GM23248 (cell line): ENCODE data around the gene NTF3. TPM values are rescaled to one million over a fixed set of nuclear protein-coding genes. Genes with fewer than 3 reads are reported as not detected.

Experiments used
- DNase-seq: peaks from one replicate; pipeline ENCODE4 v3.0.0-alpha.2; 2015
- H2AFZ ChIP-seq: fragments of 200-600 bp; sonication (generic); 2 replicates; pipeline ENCODE4 v1.6.1; 2016; ENCODE audit warnings: antibody characterized with exemption
- H3F3A ChIP-seq: fragments of 200-600 bp; sonication (generic); 2 replicates; pipeline ENCODE4 v1.6.1; 2016; ENCODE audit warnings: mild to moderate bottlenecking, antibody characterized with exemption, mixed run types; ENCODE audit not compliant: insufficient read depth
- H3K27ac ChIP-seq: fragments of 200-600 bp; sonication (generic); 2 replicates; pipeline ENCODE4 v1.5.1; 2016; ENCODE audit warnings: mild to moderate bottlenecking
- H3K27me3 ChIP-seq: fragments of 200-600 bp; sonication (generic); replicated peaks from 2 replicates; pipeline ENCODE4 v1.6.1; 2016; ENCODE audit warnings: mild to moderate bottlenecking; ENCODE audit not compliant: insufficient read depth
- H3K36me3 ChIP-seq: fragments of 200-600 bp; sonication (generic); 2 replicates; pipeline ENCODE4 v1.6.1; 2016; ENCODE audit warnings: low read depth, mild to moderate bottlenecking
- H3K4me1 ChIP-seq: fragments of 200-600 bp; sonication (generic); 2 replicates; pipeline ENCODE4 v1.6.1; 2016; ENCODE audit warnings: mild to moderate bottlenecking; ENCODE audit not compliant: insufficient read depth
- H3K4me2 ChIP-seq: fragments of 200-600 bp; sonication (generic); one replicate; pipeline ENCODE4 v1.6.1; 2016; ENCODE audit warnings: mild to moderate bottlenecking; ENCODE audit not compliant: unreplicated experiment
- H3K4me3 ChIP-seq: fragments of 200-600 bp; sonication (generic); 2 replicates; pipeline ENCODE4 v1.5.1; 2016; ENCODE audit warnings: mild to moderate bottlenecking
- H3K79me2 ChIP-seq: fragments of 200-600 bp; sonication (generic); 2 replicates; pipeline ENCODE4 v1.6.1; 2016; ENCODE audit warnings: mild to moderate bottlenecking; ENCODE audit not compliant: insufficient read depth
- H3K9ac ChIP-seq: fragments of 200-600 bp; sonication (generic); 2 replicates; pipeline ENCODE4 v1.6.1; 2016; ENCODE audit warnings: mild to moderate bottlenecking
- H3K9me2 ChIP-seq: fragments of 200-600 bp; sonication (generic); 2 replicates; pipeline ENCODE4 v1.6.1; 2016; ENCODE audit warnings: mixed run types, mild to moderate bottlenecking, moderate library complexity; ENCODE audit not compliant: insufficient read depth
- H3K9me3 ChIP-seq: fragments of 200-600 bp; sonication (generic); one replicate; pipeline ENCODE4 v1.6.1; 2017; ENCODE audit warnings: low read depth
- H4K20me1 ChIP-seq: fragments of 200-600 bp; sonication (generic); 2 replicates; pipeline ENCODE4 v1.6.0; 2016; ENCODE audit not compliant: insufficient read depth
- EZH2 ChIP-seq: fragments of 200-600 bp; sonication (generic); IDR thresholded peaks from 2 replicates; pipeline ENCODE4 v1.6.1; 2018; ENCODE audit warnings: antibody characterized with exemption, mild to moderate bottlenecking; ENCODE audit not compliant: insufficient read depth, poor library complexity, severe bottlenecking
- EZH2phosphoT487 ChIP-seq: fragments of 200-600 bp; sonication (generic); IDR thresholded peaks from 2 replicates; pipeline ENCODE4 v1.6.1; 2018; ENCODE audit warnings: antibody characterized with exemption, moderate library complexity, mild to moderate bottlenecking, low read depth; ENCODE audit not compliant: insufficient read depth
- whole genome bisulfite sequencing, 2 experiments: methylation state at CpG; one replicate each; pipeline ENCODE4 v1.1.6; 2015 to 2017; ENCODE audit warnings: low lambda C conversion rate in 2 of 2, low coverage in 1 of 2; ENCODE audit errors: missing lambda C conversion rate in 2 of 2; 5-methylcytosine and 5-hydroxymethylcytosine counted together
- in situ Hi-C: fragments of 300-500 bp; cut with MboI; formaldehyde crosslinking; loops from 2 replicates; pipeline ENCODE4 v1.15.0; 2020
- polyA plus RNA-seq: library from polyadenylated mRNA; unstranded; fragments of >200 nt; fragmentation: Nextera tagmentation; extraction: Ambion mirVana; gene quantifications from 2 replicates; pipeline ENCODE4 v1.2.1, GENCODE V29; 2016
- total RNA-seq: library from RNA; depleted of rRNA; stranded (reverse); fragments of >200 nt; shearing (Covaris generic); gene quantifications from 2 replicates; pipeline ENCODE4 v1.2.3, GENCODE V29; 2014

The NTF3 gene
- total and polyA plus RNA-seq, 2 experiments from 2014 or later, result 4.8 to 6.0 TPM

DNA sequence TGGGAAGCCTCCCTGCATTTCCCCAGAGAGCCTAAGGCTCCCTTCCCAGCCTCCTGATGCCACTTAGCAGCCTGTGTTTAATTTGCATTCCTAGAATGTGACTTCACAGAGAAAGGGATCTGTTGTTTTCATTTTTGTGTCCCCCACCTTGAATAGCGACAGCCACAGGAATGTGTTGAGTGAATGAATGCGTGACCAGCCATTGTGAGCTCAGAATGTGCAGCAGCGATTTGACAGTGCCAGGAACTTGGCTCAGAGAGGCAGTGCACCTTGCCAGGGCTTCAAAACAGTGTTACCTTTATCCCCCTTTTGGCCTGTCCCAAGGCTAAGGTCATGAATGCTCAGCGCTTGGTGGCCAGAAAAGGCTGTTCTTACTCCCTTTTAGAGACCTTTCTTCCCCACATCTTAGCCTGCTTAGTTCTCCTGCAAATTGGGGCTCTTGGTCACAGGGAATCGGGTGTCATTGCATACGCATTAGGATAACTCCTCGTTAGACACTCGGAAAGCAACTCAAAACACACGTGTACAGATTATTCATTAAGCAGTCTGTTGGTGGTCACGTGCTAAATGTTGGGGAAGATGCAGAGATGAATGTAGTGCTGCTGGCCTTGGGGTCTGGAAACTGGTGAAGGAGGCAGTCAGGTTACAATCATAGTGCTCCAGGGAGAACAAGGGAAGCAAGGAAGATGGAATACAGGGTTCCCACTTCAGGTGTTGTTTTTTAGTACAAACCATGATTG, 9.8 kb downstream of the NTF3 start:
- no peaks in the 10 kb centered on the region; the same call in none of the 2 replicates for H3K27me3 ChIP-seq

DNA sequence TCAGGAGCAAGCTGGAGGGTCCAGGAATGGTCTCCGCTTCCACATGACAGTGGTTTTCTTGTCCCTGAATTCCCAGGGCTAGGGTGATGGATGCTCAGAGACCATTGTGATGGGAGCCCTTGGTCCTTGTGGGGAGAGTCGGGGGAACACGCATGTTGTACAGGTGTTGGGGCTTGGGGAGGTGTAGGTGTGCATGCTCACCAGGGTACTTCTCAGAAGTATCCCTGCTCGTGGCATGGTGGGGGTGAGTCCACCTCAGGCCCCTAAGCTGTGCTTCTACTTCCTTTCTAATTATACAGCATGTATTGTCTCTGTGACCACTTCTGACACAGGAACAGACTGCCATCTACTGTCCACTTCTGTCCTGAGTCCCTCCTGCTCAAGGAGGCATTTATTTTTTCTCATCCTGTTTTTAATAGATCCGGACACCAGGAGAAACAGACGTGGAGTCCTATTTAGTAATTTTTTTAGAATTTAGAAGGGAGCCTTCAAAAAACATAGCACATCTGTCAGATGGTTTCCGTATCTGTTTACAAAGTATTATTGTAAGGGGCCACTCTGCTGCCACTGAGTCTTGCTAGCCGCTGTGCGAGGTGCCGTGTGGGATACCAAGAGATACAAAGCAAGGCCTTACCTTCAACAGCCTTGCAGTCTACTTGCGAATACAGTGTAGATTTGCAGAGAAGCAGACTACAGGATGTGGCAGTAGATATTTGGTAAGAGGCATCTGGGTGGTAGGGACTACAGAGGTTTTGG, 10.5 kb downstream of the NTF3 start:
- Histone ChIP-seq H4K20me1 (no peaks in the 10 kb centered on the region), H3K4me1 (peaks cover 39% of the 10 kb centered on the region), H3K9ac (no peak overlapping the region), H3K4me2 (peak overlapping the region; percentile 13), H3K36me3 (no peaks in the 10 kb centered on the region), H3K27ac (no peak overlapping the region), H3F3A (0 out of 2 replicates have a peak, but pooled peaks cover 9% of the 10 kb centered on the region), H3K9me2 (no peaks in the 10 kb centered on the region), H3K9me3 (no peaks in the 10 kb centered on the region), H3K4me3 (no peak overlapping the region), H3K27me3 (no peaks in the 10 kb centered on the region; the same call in none of the 2 replicates), H3K79me2 (no peaks in the 10 kb centered on the region), H2AFZ (no peak overlapping the region)
- 48 to 51% methylated on average over 11 of the region's 11 CpGs for WGBS, 2 experiments
- TF ChIP-seq EZH2, result no peak
- no peak for TF ChIP-seq EZH2phosphoT487
- DNase-seq, result peak; percentile 78
- in situ Hi-C loops, result loop anchor here (25.0 kb wide), 1 partner anchor 255 kb away; no protein-coding TSS in a partner anchor

More for the DNA sequence above, 9.8 kb downstream of the NTF3 start:
- 0 out of 2 replicates have a peak, but pooled peaks cover 9% of the 10 kb centered on the region for H3F3A ChIP-seq
- no peak overlapping the region for H3K9ac ChIP-seq
- no peaks in the 10 kb centered on the region for H4K20me1 ChIP-seq
- peak overlapping the region; percentile 13 for H3K4me2 ChIP-seq
- no peak overlapping the region for H3K27ac ChIP-seq
- WGBS, 2 experiments, result 58% methylated on average over 10 of the region's 10 CpGs
- H3K9me3 ChIP-seq, result no peaks in the 10 kb centered on the region
- DNase-seq, result peak; percentile 70
- no peaks in the 10 kb centered on the region for H3K9me2 ChIP-seq
- TF ChIP-seq EZH2phosphoT487, result no peak
- TF ChIP-seq EZH2, result no peak
- H3K79me2 ChIP-seq, result no peaks in the 10 kb centered on the region
- H2AFZ ChIP-seq, result no peak overlapping the region
- H3K36me3 ChIP-seq, result no peaks in the 10 kb centered on the region
- peaks cover 39% of the 10 kb centered on the region for H3K4me1 ChIP-seq
- H3K4me3 ChIP-seq, result no peak overlapping the region
- in situ Hi-C loops, result loop anchor here (25.0 kb wide), 1 partner anchor 254 kb away; no protein-coding TSS in a partner anchor

DNA sequence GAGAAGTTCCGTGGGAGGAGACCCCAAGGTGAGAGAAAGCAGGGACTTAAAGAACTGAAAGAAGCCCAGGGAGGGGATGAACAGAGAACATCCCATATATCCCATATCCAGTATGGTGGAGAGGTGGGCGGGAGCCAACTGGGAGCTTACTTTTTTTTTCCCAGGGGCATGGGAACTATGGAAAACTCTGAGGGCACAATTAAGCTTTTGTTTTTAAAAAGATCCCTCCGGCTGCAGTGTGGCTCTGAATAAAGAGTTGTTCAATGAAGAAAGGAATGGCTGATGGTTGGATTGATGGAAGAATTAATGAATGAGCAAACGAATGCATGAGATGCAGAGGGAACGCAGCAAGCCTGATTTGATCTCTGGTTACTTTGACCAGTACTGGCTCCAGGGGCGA, 12.6 kb downstream of the NTF3 start:
- TF ChIP-seq EZH2phosphoT487 (no peak), EZH2 (no peak)
- no peak for DNase-seq
- H3K4me1 ChIP-seq, result peaks cover 26% of the 10 kb centered on the region
- WGBS, 2 experiments, result 72 to 79% methylated on average over 6 of the region's 6 CpGs
- no peak overlapping the region for H2AFZ ChIP-seq
- H3K9ac ChIP-seq, result no peak overlapping the region
- H3K27me3 ChIP-seq, result no peaks in the 10 kb centered on the region; the same call in none of the 2 replicates
- H3K36me3 ChIP-seq, result no peaks in the 10 kb centered on the region
- H3K4me2 ChIP-seq, result no peak overlapping the region
- in situ Hi-C loops, result loop anchor here (25.0 kb wide), 1 partner anchor 257 kb away; no protein-coding TSS in a partner anchor
- H3F3A ChIP-seq, result no peaks in the 10 kb centered on the region
- no peak overlapping the region for H3K4me3 ChIP-seq
- no peaks in the 10 kb centered on the region for H3K9me2 ChIP-seq
- H3K9me3 ChIP-seq, result no peaks in the 10 kb centered on the region
- no peak overlapping the region for H3K27ac ChIP-seq
- H3K79me2 ChIP-seq, result no peaks in the 10 kb centered on the region
- no peaks in the 10 kb centered on the region for H4K20me1 ChIP-seq

DNA sequence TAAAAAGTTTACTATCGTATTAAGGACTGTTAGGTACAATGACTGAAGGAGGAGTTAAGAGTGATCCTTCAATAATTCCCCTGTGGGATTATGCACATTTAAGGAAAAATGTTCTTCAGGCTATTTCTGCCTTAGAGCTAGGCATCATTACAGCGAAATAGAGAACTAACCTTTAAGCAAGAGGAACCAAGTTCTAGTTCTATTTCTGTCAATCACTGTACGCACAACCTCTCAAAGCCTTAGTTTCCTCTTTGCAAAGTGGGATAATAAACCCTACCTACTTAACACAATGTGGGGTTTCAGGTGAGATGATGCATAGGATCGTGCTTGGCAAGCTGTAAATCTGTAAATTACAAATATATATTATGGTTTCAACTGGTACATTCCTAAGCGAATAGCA, 15.4 kb downstream of the NTF3 start:
- H3K27me3 ChIP-seq, result no peaks in the 10 kb centered on the region; the same call in none of the 2 replicates
- H3K36me3 ChIP-seq, result no peaks in the 10 kb centered on the region
- in situ Hi-C loops, result loop anchor here (25.0 kb wide), 1 partner anchor 260 kb away; no protein-coding TSS in a partner anchor
- H3K9me2 ChIP-seq, result no peaks in the 10 kb centered on the region
- H3K4me3 ChIP-seq, result no peak overlapping the region
- H3K9ac ChIP-seq, result no peak overlapping the region
- no peaks in the 10 kb centered on the region for H3K9me3 ChIP-seq
- TF ChIP-seq EZH2 (no peak), EZH2phosphoT487 (no peak)
- no peak overlapping the region for H3K4me2 ChIP-seq
- H3F3A ChIP-seq, result no peaks in the 10 kb centered on the region
- no peak overlapping the region for H3K27ac ChIP-seq
- no peak for DNase-seq
- H3K79me2 ChIP-seq, result no peaks in the 10 kb centered on the region
- no peaks in the 10 kb centered on the region for H4K20me1 ChIP-seq
- H3K4me1 ChIP-seq, result no peaks in the 10 kb centered on the region
- 86 to 90% methylated on average over 5 of the region's 5 CpGs for WGBS, 2 experiments
- no peak overlapping the region for H2AFZ ChIP-seq
